GM10248 (cell line): Measurements from ENCODE around the gene PKD2.
"Not testable (repeated sequence)": the region's sequence is repeated elsewhere in the genome, so short reads cannot be mapped to it uniquely, and the experiment has no call there.

ENCODE experiments used
- CTCF ChIA-PET: fragments of 300-600 bp; sonication (Branson Sonifier 250); formaldehyde crosslinking; extraction: SDS; loops from one replicate; lab custom pipeline; 2021; ENCODE audit warnings: antibody characterized with exemption; lab: Yijun Ruan, JAX
- POLR2A ChIA-PET: fragments of 350-650 bp; sonication (Branson Sonifier 250); formaldehyde crosslinking; extraction: SDS; loops from one replicate; lab custom pipeline; 2020; ENCODE audit warnings: antibody characterized with exemption; lab: Yijun Ruan, JAX
- DNase-seq: peaks from one replicate; pipeline ENCODE4 v3.0.0; 2012; ENCODE audit errors: extremely low spot score
- TF ChIP-seq, protein P1 (sequence below): IDR thresholded peaks from 2 replicates; pipeline ENCODE4 v1.5.1; 2012; ENCODE audit warnings: mild to moderate bottlenecking, low read depth; ENCODE audit errors: extremely low read depth, missing control alignments, control extremely low read depth

The PKD2 gene

DNA sequence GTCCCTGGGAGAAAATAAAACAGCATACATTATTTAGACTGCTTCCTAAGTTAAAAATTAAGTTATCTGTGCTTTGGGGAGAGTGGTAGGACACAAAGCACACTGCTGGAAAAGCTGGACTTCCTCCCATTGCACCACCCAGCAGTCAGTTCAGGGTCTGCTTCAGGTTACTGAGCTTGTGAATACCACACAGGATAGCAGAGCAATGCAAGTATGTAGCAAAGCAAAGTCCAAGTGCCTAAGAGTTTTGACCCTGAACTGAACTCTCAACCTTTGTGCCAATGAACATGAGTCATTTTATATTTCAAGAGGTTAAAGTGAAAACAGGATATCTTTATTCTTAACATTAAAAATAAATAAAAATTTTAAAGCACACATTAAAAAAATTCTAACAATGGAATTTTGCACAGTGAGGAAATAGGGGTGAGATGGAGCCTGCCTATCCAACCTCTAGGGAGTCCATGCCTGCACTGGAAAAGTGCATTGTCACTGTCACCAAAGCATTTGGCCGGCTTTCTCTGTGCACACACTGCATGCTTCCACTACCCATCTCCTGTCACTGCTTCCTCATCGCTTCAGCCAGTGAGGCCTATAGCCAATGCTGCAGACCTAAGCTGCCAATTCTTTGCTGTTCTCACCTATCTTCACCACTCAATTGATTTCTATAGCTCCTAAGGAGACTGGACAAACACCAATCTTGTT lies 100.1 kb downstream of the PKD2 start:
- CTCF ChIA-PET: interaction anchor here (1.5 kb wide), 1 partner anchor 24 kb away, joined by 3 read pairs; no protein-coding TSS in a partner anchor
- TF ChIP-seq, protein P1, sequence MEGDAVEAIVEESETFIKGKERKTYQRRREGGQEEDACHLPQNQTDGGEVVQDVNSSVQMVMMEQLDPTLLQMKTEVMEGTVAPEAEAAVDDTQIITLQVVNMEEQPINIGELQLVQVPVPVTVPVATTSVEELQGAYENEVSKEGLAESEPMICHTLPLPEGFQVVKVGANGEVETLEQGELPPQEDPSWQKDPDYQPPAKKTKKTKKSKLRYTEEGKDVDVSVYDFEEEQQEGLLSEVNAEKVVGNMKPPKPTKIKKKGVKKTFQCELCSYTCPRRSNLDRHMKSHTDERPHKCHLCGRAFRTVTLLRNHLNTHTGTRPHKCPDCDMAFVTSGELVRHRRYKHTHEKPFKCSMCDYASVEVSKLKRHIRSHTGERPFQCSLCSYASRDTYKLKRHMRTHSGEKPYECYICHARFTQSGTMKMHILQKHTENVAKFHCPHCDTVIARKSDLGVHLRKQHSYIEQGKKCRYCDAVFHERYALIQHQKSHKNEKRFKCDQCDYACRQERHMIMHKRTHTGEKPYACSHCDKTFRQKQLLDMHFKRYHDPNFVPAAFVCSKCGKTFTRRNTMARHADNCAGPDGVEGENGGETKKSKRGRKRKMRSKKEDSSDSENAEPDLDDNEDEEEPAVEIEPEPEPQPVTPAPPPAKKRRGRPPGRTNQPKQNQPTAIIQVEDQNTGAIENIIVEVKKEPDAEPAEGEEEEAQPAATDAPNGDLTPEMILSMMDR: no peak
- DNase-seq: no peak
- POLR2A ChIA-PET: no interaction called here

DNA sequence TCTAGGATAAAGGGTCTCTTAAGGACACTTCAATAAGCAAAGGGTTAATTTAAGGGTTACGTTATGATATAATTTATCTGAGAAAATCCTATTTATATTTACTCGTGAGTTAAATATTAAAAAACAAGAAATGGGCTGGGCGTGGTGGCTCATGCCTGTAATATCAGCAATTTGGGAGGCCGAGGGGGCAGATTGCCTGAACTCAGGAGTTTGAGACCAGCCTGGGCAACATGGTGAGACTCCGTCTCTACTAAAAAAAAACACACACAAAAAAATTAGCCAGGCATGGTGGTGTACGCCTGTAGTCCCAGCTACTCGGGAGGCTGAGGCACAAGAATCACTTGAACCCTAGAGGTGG lies 100.7 kb downstream of the PKD2 start:
- POLR2A ChIA-PET, DNase-seq, CTCF ChIA-PET: not testable (repeated sequence)

DNA sequence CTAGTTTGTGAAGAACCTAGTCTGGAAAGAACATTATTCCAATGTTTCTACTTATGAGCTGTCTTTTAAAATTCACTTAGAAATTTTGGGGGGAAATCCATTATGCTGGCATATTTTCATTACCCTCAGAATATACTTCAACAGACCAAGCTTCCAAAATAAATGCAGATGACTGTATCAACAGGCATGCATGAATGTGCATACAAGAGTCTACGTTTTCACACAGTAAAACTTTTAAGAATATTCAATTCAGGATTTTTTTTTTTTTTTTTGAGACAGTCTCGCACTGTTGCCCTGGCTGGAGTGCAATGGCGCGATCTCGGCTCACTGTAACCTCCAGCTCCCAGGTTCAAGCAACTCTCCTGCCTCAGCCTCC lies 101.3 kb downstream of the PKD2 start:
- TF ChIP-seq, protein P1: no peak
- no peak for DNase-seq
- CTCF ChIA-PET: interaction anchor here (1.1 kb wide), 1 partner anchor 16 kb away, joined by 3 read pairs; no protein-coding TSS in a partner anchor
- POLR2A ChIA-PET: no interaction called here

DNA sequence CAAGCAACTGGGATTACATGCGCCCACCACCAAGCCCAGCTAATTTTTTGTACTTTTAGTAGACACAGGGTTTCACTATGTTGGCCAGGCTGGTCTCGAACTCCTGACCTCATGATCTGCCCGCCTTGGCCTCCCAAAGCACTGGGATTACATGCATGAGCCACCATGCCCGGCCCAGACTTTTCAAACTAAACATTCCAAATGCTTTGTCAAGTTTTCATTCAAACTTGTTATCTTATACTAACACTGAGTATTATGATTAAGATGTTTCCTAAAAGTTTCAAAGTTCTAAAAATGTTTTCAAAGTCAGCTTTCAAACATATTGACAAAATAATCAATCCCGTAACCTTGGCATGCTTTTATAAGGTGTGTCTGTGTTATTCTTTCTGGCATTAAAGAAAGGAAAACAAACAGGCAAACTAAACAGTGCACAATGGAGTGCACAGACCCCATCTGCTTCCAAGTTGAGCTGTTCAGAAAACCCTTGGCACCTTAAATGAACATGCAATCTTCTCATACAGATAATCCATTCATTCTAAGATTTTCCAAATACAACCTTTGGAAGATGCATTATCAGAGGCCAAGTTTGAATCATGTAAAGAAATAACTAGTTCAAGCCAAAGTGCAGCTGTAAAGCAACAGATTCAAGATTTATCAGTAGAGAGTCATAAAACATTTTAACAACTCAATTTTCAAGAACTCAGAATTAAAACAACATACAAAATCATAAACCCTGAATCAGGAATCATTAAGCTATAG lies 101.9 kb downstream of the PKD2 start:
- TF ChIP-seq, protein P1: no peak
- ChIA-PET CTCF (interaction anchor here (1.1 to 1.6 kb wide), 2 partner anchors 8 to 16 kb away, joined by 3 read pairs; no protein-coding TSS in a partner anchor), POLR2A (no interaction called here)
- DNase-seq: no peak

DNA sequence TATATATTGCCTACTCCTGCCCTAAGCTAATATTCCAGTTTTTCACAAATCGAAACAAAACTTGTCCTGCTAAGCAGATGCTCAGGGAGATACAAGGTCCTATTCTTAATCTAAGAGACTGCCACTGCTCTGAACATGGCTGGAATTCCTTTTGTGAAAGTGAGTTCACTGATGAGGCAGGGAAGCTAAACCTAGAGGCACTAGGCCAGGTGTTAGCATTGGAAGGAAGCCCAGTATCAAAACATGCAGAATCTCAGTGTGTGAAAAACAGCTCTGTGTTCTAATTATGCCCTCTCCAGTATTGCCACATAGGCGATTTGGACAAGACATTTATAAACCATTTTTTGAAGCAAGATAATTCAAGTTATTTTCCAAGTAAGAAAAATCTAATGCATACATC lies 103.4 kb downstream of the PKD2 start:
- ChIA-PET POLR2A (no interaction called here), CTCF (interaction anchor here (1.2 to 1.6 kb wide), 2 partner anchors 9 to 101 kb away, joined by 3 read pairs; no protein-coding TSS in a partner anchor)
- TF ChIP-seq, protein P1: no peak
- no peak for DNase-seq

DNA sequence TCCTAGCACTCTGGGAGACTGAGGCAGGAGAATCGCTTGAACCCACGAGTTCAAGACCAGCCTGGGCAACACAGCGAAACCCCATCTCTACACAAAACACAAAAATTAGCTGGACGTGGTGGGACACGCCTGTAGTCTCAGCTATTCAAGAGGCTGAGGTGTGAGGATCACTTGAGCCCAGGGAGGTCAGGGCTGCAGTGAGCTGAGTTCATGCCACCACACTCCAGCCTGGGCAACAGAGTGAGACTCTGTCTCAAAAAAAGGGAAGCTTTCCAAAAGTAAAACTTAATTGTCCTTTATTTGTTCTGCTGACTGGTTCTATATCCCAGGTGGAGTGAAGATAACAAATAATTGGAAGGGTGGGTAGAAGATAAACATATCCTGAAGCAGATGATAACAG lies 105.4 kb downstream of the PKD2 start:
- ChIA-PET CTCF (interaction anchor here (1.2 to 1.3 kb wide), 3 partner anchors 9 to 27 kb away, joined by 3 read pairs; no protein-coding TSS in a partner anchor), POLR2A (no interaction called here)
- TF ChIP-seq, protein P1: no peak
- no peak for DNase-seq

DNA sequence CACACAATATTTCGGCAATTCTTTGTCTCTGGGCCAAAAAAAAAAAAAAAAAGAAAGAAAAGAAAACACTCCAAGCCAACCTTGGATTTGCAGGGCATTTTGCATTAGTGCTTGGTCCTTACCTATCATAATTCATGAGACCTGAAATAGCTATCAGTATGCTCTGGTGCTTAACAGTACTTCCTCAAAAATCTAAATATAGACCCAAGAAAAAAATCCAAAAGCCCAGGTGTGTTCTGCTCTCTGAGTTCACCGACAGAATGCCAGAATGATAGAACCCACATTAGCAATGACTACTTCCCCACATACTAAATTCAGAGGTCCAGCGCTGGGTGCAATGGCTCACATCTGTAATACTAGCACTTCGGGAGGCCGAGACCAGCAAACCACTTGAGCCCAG lies 108.2 kb downstream of the PKD2 start:
- TF ChIP-seq, protein P1: no peak
- ChIA-PET POLR2A (no interaction called here), CTCF (no interaction called here)
- DNase-seq: no peak
